C1 segment of cervical spinal cord (tissue), 14 donors: ENCODE results near the gene SNED1.
"Not testable (repeated sequence)": the region's sequence is repeated elsewhere in the genome, so short reads cannot be mapped to it uniquely, and the experiment has no call there.

Experiments
- DNase-seq, 14 donors: peaks; one replicate each; lab custom pipeline; 2025; lab: John Stamatoyannopoulos, UW

Gene SNED1

DNA sequence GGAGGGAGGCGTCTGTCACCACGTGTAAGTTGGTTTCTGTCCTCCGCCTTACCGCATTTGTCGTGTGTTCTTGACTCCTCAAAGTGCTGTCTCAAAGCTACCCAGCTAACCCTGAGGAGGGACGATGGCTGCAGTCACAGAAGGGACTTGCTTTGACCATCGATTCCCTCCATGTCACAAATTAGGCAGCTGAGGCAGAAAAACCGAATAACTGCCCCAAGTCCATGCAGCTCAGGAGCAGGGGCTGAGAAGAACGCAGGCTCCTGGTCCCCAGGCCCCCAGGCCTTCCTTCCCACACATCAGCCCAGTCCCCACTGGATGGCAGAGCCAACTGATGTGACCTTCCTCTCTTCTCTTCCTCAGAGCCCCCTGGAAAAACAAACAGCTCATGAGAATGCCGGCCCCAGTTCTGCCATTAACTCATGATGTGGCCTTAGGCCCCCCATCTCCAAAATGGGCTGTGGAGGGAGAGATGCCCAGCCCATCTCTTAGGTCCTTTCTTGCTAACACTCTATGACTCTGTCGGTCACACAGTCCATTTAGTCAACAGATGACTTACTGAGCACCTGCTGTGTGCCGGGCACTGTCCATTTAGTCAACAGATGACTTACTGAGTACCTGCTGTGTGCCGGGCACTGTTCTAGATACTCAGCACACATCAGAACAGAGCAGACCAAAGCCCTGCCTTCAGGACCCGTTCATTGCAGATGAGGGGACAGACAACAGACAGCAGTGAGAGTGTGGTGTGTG is 84.1 kb downstream of the SNED1 start:
- DNase-seq: peak in 1 of 14 donors; percentile 83

DNA sequence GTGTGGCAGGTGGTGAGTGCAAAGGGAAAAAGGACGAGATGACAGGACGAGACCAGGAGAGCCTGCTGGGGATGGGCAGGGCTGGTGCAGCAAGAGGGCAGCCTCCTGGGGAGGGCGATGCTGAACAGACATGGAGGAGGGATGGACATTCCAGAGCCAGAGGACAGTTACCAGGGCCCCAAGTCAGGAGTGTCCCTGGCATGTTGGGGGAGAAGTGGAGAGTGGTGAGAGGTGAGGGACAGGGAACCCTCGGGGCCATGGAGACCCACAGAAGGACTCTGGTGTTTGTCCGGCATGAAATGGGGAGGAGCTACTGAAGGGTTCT is 84.6 kb downstream of the SNED1 start:
- no peak for DNase-seq

DNA sequence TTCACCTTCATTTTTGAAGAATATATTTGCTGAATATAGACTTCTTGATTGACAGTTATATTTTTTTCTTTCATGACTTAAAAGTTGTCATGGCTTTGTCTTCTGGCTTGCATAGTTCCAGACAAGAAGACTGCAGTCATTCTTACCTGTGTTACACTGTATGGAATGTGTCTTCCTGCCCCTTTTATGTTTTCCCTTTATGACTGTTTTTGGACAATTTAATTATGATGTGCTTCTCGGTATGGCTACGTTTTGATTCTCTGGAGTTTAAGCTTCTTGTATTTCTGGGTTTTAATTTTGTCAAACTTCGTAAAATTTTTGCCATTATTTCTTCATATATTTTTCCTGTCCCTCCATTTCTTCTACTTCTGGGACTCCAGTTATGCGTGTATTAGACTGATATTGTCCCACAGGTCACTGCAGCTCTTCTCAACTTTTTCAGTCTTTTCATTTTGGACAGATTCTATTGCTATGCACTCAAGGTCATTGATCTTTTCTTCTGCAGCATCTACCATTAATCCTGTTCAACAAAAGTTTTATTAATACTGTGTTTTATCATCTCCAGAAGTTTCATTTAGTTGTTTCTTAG is 86.5 kb downstream of the SNED1 start:
- no peak for DNase-seq

DNA sequence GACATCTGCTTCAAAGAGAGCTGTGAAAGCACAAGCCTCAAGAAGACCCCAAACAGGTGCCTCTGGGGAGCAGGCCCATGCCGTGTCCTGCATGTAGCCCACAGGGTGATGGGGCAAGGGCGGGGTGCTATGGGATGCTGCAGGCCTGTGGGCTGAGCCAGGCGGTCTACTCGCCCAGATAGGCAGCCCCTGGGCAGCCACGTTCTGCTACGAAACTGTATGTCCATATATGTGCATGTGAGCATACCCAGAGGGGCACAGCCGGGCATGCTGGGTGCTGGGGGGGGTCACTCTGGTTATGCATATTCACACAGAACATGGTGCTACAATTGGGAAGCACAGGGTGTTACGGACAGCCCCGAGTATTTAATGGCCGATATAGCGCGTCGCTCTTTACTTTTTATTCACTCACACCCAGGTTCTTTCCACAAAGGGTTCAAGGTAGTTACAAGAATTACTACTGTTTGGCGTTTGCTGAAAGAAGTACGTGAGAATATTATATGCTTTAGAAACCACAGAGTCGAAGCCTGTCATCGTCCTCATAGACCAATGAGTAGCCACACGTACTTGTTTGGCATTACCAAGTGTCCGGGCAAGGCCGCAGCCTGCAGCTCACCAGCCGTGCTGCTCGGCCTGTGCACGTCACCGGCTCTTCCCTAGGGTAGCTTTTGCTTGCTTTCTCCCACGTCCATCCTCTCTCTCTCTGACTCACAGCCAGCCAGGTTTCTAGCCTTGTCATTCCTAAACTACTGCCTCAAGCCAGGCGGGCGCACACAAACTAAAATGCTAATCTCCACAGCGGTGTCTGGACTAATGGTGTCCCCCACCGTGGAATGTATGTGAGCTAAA is 89.2 kb downstream of the SNED1 start:
- no peak for DNase-seq

DNA sequence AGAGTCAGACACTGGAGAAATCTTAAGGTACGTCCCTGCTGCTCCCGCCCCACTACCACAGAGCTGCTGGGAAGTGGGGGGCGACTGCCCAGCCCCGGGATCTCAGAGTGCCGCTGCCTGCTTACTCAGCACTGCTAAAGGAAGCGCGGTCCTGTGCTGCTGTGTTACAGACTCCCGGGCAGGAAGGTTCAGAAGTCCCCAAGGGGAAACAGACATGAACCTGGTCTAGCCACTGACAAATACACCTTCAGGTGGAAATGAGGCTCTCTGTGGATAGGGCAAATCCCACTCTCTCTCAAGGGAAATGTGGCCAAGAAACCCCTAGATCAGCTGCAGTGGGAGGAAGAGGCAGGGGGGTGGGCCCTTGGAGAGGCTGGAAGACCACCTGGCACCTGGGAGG is 90.0 kb downstream of the SNED1 start:
- DNase-seq: no peak

DNA sequence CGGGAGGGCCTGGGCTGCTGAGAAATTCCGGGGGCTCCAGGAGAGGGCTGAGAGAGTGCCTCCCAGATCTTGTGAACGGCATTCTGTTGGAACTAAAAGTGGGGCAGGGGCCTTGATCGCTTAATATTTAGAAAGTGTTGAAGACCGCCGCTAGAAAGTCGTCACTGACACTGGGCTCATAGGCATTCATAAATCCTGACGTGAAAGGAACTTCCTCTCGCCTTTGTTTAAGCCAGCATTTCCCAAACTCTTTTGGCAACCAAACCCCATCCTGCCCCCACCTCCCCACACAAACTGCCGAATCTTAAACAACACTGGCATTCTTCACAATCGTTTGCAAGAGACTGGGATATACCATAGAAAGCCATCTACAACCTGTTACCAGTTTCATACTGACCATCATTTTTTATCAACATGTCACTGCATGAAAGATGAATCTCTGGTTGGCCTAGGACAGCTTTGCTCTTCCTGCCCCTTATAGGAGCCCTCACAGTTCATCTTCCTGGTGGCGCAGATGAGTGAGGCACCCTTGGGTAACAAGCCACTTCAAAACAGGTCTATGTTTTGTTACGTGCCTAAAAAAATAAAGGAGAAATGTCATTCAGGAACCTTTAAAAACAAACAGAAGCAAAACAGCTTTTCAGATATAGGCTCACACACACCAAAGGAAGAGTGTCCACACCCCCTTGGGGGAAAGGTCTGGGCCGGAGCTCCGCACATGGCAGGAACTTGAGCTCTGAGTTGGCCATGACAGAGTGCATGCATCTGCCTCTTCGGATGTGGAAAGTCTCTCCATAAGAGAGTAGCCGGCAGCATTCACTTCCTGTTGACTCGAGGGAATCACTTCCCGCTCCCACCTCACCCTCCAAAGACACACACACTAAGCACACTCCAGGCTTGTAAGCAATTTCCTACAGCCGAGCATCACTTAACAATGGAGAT is 90.6 kb downstream of the SNED1 start:
- no peak for DNase-seq

DNA sequence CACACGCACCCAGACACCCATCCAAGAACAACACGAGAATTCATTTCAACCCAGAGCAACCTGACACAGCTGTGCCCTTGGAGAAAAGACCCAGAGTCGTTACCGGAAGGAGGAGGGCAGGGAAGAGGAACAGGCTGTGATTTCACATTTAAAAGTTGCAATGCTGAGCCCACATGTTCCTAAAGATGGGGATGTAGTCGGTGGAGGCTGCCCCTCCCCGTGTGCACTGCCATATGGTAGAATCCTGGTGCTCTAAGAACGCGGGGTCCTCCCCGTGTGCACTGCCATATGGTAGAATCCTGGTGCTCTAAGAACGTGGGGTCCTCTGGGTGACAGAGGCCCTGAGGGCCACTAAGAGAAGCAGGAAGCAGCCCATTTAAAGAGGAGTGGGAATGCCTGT is 92.8 kb downstream of the SNED1 start:
- no peak for DNase-seq

DNA sequence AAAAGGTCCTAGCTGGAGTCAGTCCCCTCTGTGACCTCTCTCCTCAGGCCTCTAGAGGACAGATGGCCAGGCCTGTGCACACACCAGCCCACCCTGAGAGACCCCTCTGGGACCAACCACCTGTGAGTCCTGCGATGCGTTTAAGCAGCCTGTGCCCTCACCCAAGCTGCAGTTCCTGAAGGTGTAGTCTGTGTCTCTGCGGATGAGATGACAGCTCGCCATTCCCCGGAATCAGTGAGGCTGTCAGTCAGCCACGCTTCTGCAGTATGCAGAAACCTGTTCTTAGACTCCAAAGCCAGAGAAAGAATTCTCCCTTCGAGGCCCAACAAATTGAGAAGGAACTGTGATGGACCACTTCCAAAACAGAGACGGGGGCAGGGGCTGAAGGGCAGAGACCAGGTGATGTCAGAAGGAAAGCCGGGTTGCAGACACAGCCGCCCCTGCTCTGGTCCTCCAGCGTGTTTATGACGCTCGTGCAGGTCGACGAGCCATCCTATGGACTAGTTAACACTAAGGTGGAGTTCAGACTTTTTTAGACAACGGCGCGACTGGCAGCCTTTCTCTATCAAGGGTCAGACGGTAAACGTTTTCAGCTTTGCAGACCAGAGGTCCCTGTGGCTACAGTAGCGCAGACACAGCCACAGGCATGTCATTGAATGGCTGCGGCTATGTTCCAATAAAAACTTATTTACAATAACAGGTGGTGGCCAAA is 93.5 kb downstream of the SNED1 start:
- no peak for DNase-seq

DNA sequence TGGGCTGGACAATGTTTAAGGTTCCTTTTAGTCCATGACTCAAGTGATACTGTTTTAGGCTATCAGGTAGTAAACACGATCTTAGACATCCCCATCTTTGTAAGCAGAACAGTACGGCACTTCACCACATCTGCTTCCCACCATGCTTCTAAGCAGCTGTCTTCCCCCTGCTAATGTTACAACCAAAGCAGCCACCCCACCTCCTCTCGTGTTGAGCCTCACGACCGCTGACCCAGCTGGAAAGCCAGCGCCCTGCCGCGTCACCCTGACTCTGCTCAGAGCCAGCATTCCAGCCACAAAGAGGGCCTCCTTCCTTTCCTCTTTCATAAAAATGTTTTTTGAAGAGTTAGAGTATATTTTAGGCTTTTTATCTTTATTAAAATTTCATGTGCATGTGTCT is 94.3 kb downstream of the SNED1 start:
- DNase-seq: no peak

DNA sequence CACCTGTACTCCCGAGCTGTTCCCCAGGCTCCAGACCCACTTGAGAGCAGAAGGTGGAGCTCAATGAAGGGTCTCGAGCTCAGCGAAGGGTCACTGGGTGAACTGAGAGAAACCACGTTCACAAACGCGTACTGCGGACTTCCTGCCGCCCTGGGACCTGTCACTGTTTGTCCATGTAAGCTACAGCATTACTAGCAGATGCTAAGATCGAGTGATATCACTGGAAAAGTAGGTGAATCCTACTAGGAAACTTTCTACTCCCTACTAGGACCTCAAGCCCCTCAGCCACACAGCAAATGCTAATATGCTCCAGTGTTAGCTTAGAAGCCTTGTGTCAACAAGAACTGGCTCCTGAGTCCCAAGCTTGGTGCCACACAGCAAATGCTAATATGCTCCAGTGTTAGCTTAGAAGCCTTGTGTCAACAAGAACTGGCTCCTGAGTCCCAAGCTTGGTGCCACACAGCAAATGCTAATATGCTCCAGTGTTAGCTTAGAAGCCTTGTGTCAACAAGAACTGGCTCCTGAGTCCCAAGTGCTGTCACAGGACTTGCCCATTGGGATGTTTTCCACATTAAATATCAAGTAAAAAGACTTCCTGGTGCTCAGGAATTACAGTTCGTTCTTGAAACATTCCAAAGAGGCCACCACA is 94.8 kb downstream of the SNED1 start:
- not testable (repeated sequence) for DNase-seq

DNA sequence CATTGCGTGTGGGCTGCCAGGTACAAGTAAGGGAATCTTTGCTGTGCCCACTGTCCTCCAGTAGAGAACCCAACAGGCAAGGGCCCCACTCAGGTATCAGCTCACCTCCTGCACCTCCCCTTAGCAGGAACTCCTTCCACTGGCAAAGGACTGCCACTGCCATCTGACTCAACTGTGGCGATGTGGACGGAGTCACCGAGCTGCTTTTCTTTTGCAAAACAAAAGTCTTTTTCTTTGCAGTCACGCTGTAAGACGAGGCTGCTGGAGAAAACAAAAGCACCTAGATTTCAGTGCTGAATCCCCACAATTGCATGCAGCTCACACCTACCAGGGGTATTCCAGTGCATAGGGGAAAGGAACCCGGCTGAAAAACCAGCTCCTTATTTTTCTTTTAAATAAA is 95.8 kb downstream of the SNED1 start:
- no peak for DNase-seq

DNA sequence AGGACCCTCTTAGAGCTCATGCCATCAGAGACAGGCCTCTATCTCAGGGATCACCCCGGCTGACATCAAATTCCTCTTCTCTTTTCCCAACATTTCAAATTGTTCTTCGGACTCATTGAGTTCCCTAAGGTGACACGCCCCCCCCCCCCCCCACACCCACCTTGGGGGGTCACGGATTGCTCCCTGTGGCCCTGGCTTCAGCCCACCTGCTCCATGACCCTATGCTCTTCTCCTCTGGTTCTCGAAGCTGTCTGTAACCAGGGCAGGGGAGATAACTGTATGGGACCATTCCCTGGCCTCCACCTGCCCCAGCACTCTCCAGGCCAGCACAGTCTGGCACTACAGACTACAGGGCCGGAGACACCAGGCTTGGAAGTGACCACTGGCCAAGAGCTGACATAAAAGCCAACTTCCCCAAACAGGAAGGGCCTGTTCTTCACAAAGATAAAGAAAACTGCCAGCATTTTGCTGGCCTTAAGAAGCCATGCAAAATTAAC is 96.6 kb downstream of the SNED1 start:
- DNase-seq: no peak

DNA sequence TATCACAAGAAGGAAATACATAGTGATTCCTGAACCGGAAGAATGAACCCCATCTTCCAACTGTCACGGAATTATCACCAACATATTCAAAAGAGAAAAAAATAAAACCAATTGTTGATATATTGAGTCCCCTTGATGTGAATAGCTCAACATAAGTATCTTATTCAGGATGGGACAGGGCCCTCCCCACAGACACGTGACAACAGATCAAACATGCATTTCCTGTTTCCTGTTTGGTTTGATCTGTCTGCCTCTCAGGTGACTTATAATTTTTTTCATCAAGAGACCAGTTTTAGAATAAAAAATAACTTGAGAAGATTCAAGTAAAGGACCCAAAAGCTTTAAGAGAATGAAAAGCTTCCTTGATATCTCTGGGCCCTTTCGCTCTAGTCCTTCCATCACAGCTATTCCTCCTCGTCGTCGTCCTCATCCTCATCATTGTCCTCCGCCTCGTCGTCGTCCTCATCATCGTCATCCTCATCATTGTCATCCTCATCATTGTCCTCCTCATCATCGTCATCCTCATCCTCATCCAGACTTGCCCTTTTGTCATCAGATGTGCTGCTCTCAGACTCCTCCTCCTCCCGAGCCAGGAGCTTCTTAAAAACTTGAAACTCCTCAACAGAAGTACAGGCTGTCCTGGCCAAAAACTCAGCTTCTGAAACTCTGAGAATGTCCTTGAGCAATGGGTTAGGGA is 97.3 kb downstream of the SNED1 start:
- DNase-seq: no peak

DNA sequence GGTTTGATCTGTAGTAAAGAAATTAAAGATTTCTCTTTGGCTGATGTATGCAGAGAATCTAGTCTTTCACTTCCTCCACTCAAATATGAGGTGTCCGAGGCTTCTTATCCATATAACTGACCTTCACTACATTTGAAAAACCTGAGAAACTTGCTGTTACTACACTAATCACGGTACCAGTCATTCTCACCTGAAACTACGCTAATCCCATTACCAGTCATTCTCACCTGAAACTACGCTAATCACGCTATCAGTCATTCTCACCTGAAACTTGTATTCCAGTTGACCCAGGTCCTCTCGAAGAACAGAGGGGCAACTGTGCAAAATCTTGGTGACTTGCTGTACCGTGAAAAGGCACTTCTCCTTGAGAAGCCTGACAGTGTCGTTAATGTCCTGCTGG is 98.6 kb downstream of the SNED1 start:
- no peak for DNase-seq

DNA sequence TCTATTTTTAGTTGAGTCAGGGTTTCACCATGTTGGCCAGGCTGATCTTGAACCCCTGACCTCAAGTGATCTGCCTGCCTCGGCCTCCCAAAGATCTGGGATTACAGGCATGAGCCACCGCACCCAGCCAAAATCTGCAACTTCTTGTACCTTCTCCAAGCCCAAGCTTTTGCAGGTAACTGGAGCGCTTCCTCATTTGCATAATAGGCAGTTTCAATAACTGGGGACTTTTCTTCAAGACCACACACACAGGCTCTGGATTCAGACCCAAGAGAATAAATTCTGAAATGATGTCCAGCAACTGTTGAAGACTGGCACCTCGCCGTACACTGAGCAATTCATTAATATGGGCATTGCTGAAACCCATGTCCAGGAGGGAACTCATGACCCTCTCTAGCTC is 100.8 kb downstream of the SNED1 start:
- DNase-seq: no peak

DNA sequence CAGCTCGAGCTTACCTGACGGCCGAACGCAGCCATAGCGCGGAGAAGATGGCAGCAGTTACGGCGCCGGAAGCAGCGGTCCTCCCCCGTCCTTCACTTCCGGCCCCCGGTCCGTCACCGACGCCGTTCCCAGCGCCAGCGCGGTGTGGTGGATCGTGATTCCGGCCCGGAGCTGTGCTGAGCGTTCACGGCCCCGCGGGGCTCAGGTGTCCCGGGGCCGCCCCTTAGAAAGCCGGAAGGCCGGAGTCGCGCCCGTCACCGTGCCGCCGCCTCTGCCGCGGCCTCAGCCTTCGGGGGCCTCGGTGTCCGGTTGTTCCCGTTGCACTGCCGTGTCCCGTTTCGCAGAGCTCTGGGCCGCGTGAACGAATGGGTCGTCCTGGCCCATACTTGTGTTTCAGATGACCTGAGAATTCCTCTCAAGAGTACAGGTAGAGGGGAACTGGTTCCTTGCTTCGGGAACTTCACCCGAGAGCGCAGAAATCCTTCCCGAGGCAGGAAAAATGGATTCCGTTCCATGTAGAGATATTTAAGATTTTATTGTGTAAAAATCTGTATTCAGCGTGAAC is 103.9 kb downstream of the SNED1 start, which contains the start of gene MTERF4:
MTERF4 (minus strand) TSS at position 49 of the 565 bp plus-strand sequence; CDS start at position 35, 14 bp downstream.
- DNase-seq: peak; percentile 22 to 86 (median 78)

DNA sequence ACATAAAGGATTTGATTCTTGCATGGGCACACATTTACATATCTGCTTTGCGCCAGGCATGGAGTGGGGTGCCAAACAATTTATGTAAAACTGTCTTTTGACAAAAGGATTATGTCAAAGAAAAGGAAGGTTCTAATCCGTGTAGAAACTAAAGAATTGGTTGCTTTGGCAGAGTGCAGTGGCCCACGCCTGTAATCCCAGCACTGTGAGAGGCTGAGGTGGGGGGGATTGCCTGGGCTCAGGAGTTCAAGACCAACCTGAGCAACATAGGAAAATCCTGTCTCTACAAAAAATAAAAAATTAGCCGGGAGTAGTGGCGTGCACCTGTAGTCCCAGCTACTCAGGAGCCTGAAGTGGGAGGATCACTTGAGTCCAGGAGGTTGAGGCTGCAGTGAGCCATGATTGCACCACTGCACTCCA is 104.8 kb downstream of the SNED1 start:
- no peak for DNase-seq

DNA sequence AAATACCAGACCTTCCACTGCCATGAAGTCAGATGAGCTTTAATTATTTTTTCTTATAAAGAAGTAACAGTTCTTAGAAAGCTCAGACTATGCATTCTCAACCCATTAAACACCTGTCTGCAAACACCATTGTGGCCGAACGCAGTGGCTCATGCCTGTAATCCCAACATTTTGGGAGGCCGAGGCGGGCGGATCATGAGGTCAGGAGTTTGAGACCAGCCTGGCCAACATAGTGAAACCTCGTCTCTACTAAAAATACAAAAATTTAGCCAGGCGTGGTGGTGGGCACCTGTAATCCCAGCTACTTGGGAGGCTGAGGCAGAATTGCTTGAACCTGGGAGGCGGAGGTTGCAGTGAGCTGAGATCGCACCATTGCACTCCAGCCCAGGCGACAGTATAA is 106.2 kb downstream of the SNED1 start:
- not testable (repeated sequence) for DNase-seq

DNA sequence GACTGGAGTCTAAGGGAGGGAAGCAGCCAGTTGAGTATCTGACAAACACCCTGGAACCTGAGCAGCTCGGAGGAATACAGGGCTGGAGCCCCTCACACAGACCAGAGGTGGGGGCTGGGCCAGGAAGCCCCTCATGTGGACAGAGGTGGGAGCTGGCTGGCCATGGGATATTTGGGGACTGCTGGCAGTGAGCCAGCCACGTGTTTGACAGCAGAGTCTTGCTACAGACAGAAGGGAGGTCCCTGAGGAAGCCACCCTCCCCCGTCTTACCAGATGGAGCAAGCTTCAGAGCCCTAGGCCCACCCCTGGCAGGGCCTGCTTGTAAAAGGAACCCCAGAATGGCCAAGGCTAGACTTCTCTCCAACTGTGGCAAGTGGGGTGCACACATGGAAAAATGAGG is 107.2 kb downstream of the SNED1 start:
- no peak for DNase-seq
